Common myeloid progenitor, CD34-positive (primary cell): ENCODE results near the gene GUCA1A.

Source experiments
- CTCF ChIA-PET: fragments of 350-600 bp; sonication (Branson Sonifier 250); formaldehyde crosslinking; loops from one replicate; lab custom pipeline; 2021; ENCODE audit warnings: antibody characterized with exemption; lab: Charles Lee
- POLR2A ChIA-PET: fragments of 350-600 bp; sonication (Branson Sonifier 250); formaldehyde crosslinking; loops from one replicate; lab custom pipeline; 2021; ENCODE audit warnings: antibody characterized with exemption; lab: Charles Lee
- DNase-seq, 3 donors: peaks; one replicate each; pipeline versions ENCODE4 v3.0.0 to v3.0.0-alpha.2; 2013
- H3K27ac ChIP-seq, 2 experiments: 1 replicate in 1 of 2; 2 replicates in 1 of 2; pipeline ENCODE4 v1.7.0; 2013; ENCODE audit warnings: inconsistent platforms in 2 of 2, low read length in 2 of 2, mild to moderate bottlenecking in 2 of 2, low read depth in 1 of 2, moderate library complexity in 1 of 2; ENCODE audit not compliant: severe bottlenecking in 2 of 2, insufficient read depth in 1 of 2, poor library complexity in 1 of 2
- H3K27me3 ChIP-seq, 5 experiments: replicated peaks in 2 of 5; 1 replicate in 3 of 5; 2 replicates in 2 of 5; pipeline versions ENCODE4 v1.6.1 to v1.7.0; 2013; ENCODE audit warnings: low read length in 4 of 5, mild to moderate bottlenecking in 2 of 5, moderate library complexity in 2 of 5, inconsistent platforms in 1 of 5; ENCODE audit not compliant: insufficient read depth in 5 of 5, control insufficient read depth in 4 of 5
- H3K36me3 ChIP-seq, 4 experiments: 1 replicate in 2 of 4; 2 replicates in 2 of 4; pipeline versions ENCODE4 v1.6.1 to v1.7.0; 2013; ENCODE audit warnings: low read length in 3 of 4, control low read depth in 1 of 4, mild to moderate bottlenecking in 1 of 4; ENCODE audit not compliant: control insufficient read depth in 4 of 4, insufficient read depth in 4 of 4
- H3K4me1 ChIP-seq, 4 experiments: 1 replicate in 3 of 4; 2 replicates in 1 of 4; pipeline versions ENCODE4 v1.6.1 to v1.7.1; 2013; ENCODE audit warnings: low read length in 3 of 4, mild to moderate bottlenecking in 3 of 4, control low read depth in 1 of 4, inconsistent platforms in 1 of 4, moderate library complexity in 1 of 4; ENCODE audit not compliant: control insufficient read depth in 4 of 4, insufficient read depth in 4 of 4; ENCODE audit errors: control extremely low read depth in 1 of 4
- H3K4me3 ChIP-seq, 7 experiments: 1 replicate in 4 of 7; 2 replicates in 3 of 7; pipeline versions ENCODE4 v1.5.1 to v1.7.0; 2013; ENCODE audit warnings: mild to moderate bottlenecking in 7 of 7, low read length in 6 of 7, moderate library complexity in 6 of 7, inconsistent platforms in 2 of 7, low read depth in 2 of 7, control low read depth in 1 of 7; ENCODE audit not compliant: insufficient read depth in 4 of 7, control insufficient read depth in 1 of 7; ENCODE audit errors: extremely low read depth in 1 of 7
- H3K9me3 ChIP-seq, 5 experiments: 1 replicate in 4 of 5; 2 replicates in 1 of 5; pipeline versions ENCODE4 v1.6.1 to v1.7.1; 2013; ENCODE audit warnings: low read length in 4 of 5, mild to moderate bottlenecking in 2 of 5, inconsistent platforms in 1 of 5, low read depth in 1 of 5, moderate library complexity in 1 of 5; ENCODE audit not compliant: control insufficient read depth in 4 of 5, insufficient read depth in 2 of 5; ENCODE audit errors: control extremely low read depth in 1 of 5
- WGBS: methylation state at CpG from one replicate; pipeline ENCODE4 v1.1.5; 2013; ENCODE audit not compliant: insufficient coverage; 5-methylcytosine and 5-hydroxymethylcytosine counted together

GUCA1A gene

GRCh38 chr6:42129360-42129676, 43.8 kb upstream of the GUCA1A start:
- POLR2A ChIA-PET = no interaction called here
- Histone ChIP-seq H3K9me3 (no peaks in the 10 kb centered on the region), H3K27ac (no peak overlapping the region), H3K4me1 (peaks cover 0 to 6% (median 2%) of the 10 kb centered on the region in 4 experiments), H3K4me3 (no peak overlapping the region), H3K36me3 (no peaks in the 10 kb centered on the region), H3K27me3 (peaks cover 0 to 1% (median 0%) of the 10 kb centered on the region in 5 experiments)
- no peak for DNase-seq
- CTCF ChIA-PET = interaction anchor here (1.2 to 1.6 kb wide), 2 partner anchors 18 kb away, joined by 3 read pairs; no protein-coding TSS in a partner anchor
- WGBS = 100% methylated on average over 1 of the region's 2 CpGs

GRCh38 chr6:42131531-42131930, 41.6 kb upstream of the GUCA1A start:
- peaks cover 0 to 1% (median 0%) of the 10 kb centered on the region in 5 experiments for H3K27me3 ChIP-seq
- H3K36me3 ChIP-seq = no peaks in the 10 kb centered on the region
- ChIA-PET POLR2A (no interaction called here), CTCF (no interaction called here)
- H3K4me3 ChIP-seq = no peak overlapping the region
- H3K9me3 ChIP-seq = no peaks in the 10 kb centered on the region
- WGBS = 97% methylated on average over 9 of the region's 11 CpGs
- DNase-seq = no peak
- peaks cover 0 to 5% (median 2%) of the 10 kb centered on the region in 4 experiments for H3K4me1 ChIP-seq
- no peak overlapping the region for H3K27ac ChIP-seq

GRCh38 chr6:42133926-42134325, 39.2 kb upstream of the GUCA1A start:
- H3K9me3 ChIP-seq = no peaks in the 10 kb centered on the region
- no peaks in the 10 kb centered on the region for H3K36me3 ChIP-seq
- no peak overlapping the region for H3K4me3 ChIP-seq
- CTCF ChIA-PET = interaction anchor here (0.7 to 1.9 kb wide), 4 partner anchors 10 to 33 kb away, joined by 3 to 6 read pairs (median 4); no protein-coding TSS in a partner anchor
- peaks cover 0 to 15% (median 12%) of the 10 kb centered on the region in 4 experiments for H3K4me1 ChIP-seq
- POLR2A ChIA-PET = no interaction called here
- no peak overlapping the region for H3K27ac ChIP-seq
- WGBS = 100% methylated on average over 1 of the region's 4 CpGs
- peaks cover 0 to 1% (median 0%) of the 10 kb centered on the region in 5 experiments for H3K27me3 ChIP-seq
- no peak for DNase-seq

GRCh38 chr6:42135161-42135560, 38.0 kb upstream of the GUCA1A start:
- DNase-seq = no peak
- H3K4me1 ChIP-seq = peaks cover 0 to 20% (median 16%) of the 10 kb centered on the region in 4 experiments
- CTCF ChIA-PET = interaction anchor here (0.6 to 3.5 kb wide), 5 partner anchors 13 to 78 kb away, joined by 3 to 18 read pairs (median 4); no protein-coding TSS in a partner anchor
- no peak overlapping the region for H3K4me3 ChIP-seq
- 98% methylated on average over 12 of the region's 12 CpGs for WGBS
- H3K9me3 ChIP-seq = no peaks in the 10 kb centered on the region
- H3K27me3 ChIP-seq = peaks cover 0 to 1% (median 0%) of the 10 kb centered on the region in 5 experiments
- POLR2A ChIA-PET = no interaction called here
- H3K36me3 ChIP-seq = no peaks in the 10 kb centered on the region
- no peak overlapping the region for H3K27ac ChIP-seq

GRCh38 chr6:42135722-42136121, 37.4 kb upstream of the GUCA1A start:
- POLR2A ChIA-PET = no interaction called here
- H3K4me3 ChIP-seq = no peak overlapping the region
- H3K27ac ChIP-seq = no peak overlapping the region
- no peaks in the 10 kb centered on the region for H3K36me3 ChIP-seq
- CTCF ChIA-PET = interaction anchor here (0.6 to 3.5 kb wide), 10 partner anchors 11 to 412 kb away, joined by 3 to 18 read pairs (median 4); no protein-coding TSS in a partner anchor
- no peak for DNase-seq
- peaks cover 0 to 26% (median 20%) of the 10 kb centered on the region in 4 experiments for H3K4me1 ChIP-seq
- H3K27me3 ChIP-seq = peaks cover 0 to 2% (median 0%) of the 10 kb centered on the region in 5 experiments
- no peaks in the 10 kb centered on the region for H3K9me3 ChIP-seq
- WGBS = 100% methylated on average over 1 of the region's 2 CpGs

GRCh38 chr6:42136508-42137193, 36.5 kb upstream of the GUCA1A start:
- POLR2A ChIA-PET = interaction anchor here (0.5 to 0.8 kb wide), 2 partner anchors 9 to 88 kb away, joined by 3 read pairs; no protein-coding TSS in a partner anchor
- Histone ChIP-seq H3K4me3 (peak overlapping the region in 6 of 7 experiments; percentile 19 to 71 (median 36)), H3K36me3 (no peaks in the 10 kb centered on the region), H3K27ac (peak overlapping the region in 1 of 2 experiments; percentile 62), H3K27me3 (peaks cover 0 to 6% (median 1%) of the 10 kb centered on the region in 5 experiments), H3K9me3 (no peaks in the 10 kb centered on the region), H3K4me1 (peaks cover 0 to 27% (median 21%) of the 10 kb centered on the region in 4 experiments)
- CTCF ChIA-PET = interaction anchor here (0.9 to 3.9 kb wide), 21 partner anchors 10 to 411 kb away, joined by 3 to 23 read pairs (median 4); partner anchors contain the start of gene TOMM6
- peak; percentile 79 to 93 (median 91) for DNase-seq
- 5% methylated on average over 7 of the region's 14 CpGs for WGBS
